HTERT RPE-1 (cell line): ENCODE results near the gene ELP2.
"Not testable (repeated sequence)": the region's sequence is repeated elsewhere in the genome, so short reads cannot be mapped to it uniquely, and the experiment has no call there.

ENCODE experiments used
- in situ Hi-C: fragments of 300-500 bp; cut with MboI; formaldehyde crosslinking; loops from 4 replicates; pipeline ENCODE4 v1.14.3; 2020; ENCODE audit warnings: low sequenced_read_pairs

Gene ELP2

DNA sequence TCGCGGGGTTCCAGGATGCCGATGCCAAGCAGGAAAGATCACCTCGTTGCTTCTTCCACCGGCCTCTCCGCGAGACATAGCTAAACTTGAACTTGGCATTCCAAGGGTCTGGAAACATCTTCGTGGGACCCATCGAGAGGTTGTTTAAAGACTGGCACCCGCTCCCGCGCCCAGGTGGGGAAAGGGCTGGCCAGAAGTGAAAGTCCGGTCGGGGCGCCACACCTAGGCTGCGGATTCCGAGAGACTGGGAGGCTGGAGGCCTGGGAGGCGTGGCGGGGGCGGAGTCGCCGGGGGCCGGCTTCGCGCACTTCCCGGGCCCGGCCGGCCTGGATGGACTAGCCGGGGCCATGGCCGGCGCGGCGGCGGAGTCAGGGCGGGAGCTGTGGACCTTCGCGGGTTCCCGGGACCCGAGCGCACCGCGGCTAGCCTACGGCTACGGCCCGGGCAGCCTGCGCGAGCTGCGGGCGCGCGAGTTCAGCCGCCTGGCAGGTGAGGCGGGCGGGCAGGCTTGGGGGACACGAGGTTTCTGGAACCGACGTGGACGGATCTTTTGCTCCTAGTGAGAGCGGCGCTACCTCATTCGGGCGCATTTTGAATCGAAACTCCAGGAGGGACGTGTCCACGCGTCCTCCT, 57.6 kb downstream of the ELP2 start, which contains the start of gene MOCOS:
TSS of gene MOCOS (plus strand) at position 305 of the 633 bp plus-strand sequence. CDS start at position 348, 43 bp downstream.
- in situ Hi-C loops = no loop called here

DNA sequence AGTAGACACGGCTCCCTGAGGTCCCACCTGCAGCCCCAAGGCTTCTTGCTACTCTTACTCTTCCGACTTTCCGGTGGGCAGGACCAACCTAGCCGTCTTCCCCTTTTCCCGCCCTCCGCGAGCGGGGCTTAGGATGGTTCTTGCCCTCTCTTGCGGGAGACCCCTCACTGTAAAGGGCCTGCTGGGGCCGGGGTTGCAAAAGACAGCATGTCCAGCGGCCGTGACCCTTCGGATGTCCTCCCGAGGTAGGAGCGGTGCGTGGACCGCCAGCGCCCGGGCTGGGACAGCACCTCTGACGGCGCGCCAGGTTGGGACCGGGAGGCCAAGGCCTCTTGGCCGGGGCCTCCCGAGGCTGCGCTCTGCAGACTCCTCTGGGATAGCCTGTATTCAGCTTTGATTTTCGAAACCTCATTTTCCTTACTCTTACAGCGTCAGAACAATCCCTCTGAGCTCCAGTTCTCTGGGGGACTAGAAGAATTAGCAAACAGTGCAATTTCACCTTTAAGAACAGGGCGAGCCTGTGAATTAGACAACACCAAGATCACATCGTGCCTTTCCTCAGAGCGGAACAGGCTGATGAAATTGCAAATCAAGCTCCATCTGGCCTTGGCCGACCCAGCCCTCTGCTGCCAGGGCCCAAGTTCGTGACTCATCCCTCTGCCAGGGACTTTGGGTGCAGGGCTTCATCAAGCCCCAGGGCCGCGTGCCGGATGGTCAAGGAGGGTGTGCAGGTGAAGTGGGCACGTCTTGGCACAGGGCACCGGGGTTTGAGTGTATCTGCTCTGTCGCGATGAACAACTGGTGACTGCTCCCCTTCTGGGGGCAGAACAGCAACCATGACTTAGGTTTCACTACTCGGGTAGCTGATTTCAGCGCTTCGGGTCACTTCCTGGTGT, 58.4 kb downstream of the ELP2 start:
- in situ Hi-C loops = no loop called here

DNA sequence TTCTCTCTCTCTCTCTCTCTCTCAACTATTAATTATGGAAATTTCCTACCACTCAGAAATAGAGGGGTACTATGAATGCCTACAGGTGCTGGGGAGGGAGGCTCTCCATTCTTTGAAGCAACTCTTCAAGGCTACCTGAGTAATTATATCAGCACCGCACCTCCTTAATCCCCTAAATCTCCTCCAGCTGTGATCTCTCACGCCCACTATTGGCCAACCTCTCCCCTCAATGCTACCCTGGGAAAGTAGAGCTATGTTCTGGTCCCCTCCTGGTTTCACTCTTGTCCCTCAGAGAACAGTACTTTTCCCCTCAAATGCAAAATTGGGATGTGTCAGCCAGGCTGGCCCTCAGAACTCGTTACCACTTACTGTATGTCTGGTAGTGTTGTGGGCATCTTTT, 59.2 kb downstream of the ELP2 start:
- in situ Hi-C loops = no loop called here

DNA sequence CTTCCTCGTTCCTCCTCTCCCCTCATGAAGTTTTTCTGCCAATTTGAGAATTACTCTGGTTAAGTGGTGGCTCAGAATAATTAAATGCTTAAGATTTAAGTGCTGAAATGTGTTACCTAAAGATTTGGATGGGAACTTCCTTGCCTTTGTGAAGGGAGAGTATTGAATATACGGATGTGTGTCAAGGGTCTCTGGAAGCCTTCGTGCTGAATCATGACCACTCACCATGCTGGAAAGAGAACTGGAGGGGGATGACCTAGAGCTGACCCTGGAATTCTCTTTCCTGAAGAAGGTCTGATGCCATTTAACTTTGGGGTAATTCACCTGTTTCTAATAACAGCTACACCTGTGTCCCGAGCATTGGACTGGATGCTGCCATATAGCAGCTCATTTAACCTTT, 59.8 kb downstream of the ELP2 start:
- in situ Hi-C loops = no loop called here

DNA sequence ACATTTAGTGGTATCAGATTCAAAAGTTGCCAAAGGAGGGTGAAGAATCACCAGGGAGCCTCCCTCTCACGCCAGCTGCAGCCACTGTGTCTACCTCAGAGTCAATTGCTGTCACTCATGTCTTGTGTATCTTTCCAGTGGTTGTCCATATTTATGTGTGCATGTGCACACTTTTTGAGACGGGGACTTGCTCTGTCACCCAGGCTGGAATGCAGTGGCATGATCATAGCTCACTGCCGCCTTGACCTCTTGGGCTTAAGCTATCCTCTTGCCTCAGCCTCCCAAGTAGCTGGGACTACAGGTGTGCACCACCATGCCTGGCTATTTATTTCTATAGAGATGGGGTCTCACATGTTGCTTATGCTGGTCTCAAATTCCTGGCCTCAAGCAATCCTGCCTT, 61.6 kb downstream of the ELP2 start:
- in situ Hi-C loops = no loop called here

DNA sequence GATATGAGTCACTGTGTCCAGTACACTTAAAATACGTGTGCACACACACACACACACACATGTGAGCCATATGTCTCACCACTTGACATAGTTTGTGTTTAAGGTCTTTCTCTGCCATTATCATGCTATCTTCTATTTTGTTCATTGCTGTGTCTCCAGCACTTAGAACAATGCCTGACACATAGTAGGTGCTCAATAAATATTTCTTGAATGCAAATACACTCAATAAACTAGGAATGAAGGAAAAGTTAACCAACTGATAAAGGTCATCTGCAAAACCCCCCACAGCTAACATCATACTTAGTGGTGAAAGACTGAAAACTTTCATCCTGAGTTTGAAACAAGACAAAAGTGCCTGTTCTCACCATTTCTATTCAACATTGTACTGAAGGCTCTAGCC, 62.0 kb downstream of the ELP2 start:
- in situ Hi-C loops = no loop called here

DNA sequence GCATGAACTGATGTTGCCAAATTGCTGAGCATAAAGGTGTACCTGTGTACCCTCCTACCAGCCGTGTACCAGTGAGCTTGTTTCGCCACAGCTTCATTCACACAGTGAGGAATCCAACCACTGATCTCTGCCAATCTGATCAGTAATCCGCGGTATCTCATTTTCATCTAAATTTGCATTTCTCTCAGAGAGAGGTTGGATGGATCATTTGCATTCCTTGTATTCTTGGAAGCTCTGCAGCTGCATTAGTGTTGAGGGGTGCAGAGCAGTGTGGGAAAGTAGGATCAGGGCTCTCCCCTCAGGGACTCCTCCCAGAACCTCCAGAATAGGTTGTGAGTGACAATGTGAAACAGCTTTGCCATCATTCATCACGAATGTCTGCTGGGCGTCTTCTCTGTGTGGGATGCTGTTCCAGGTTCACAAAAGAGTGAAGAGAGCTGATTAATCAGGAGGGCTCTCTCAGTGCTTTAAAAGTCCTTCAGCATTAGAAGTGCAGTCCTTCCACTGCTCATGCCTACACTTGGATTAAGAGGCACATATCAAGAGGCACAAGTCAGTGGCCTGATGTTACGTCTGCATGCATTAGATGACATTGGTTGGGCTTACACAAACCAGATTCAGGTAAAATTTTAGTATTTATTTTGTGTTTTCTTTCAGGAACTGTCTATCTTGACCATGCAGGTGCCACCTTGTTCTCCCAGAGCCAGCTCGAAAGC, 65.1 kb downstream of the ELP2 start:
- in situ Hi-C loops = no loop called here

DNA sequence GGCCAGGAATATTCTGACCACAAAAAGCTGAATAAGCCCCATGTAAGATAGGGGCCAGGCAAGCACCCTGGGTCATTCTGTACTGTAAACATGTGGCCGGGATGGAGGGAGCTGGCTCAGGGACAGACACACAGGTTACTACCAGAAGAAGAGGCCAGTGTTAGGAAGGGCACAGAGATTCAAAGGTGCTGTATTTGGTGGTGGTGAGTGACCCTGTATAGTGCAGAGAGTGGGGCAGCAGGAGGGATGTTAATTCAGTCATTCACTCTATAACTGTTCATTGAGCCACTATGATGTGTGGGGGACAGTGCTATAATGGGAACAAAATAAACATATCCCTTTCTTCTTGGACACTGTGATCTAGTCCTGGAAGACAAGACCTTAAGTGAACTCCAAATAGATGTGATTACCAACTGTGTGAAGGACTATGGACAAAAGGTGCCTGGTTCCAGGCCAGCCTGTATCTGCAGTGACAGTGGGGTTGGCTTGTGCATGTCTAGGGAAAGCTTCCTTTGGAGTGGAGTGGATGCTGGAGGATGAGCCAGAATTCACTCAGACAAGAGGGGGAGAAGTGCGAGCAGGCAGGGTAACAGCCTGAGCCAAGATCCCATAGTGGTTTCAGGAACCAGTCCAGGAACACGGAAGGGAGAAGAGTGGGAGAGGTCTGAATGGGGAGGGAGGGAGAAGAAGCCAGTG, 65.9 kb downstream of the ELP2 start:
- in situ Hi-C loops = no loop called here

DNA sequence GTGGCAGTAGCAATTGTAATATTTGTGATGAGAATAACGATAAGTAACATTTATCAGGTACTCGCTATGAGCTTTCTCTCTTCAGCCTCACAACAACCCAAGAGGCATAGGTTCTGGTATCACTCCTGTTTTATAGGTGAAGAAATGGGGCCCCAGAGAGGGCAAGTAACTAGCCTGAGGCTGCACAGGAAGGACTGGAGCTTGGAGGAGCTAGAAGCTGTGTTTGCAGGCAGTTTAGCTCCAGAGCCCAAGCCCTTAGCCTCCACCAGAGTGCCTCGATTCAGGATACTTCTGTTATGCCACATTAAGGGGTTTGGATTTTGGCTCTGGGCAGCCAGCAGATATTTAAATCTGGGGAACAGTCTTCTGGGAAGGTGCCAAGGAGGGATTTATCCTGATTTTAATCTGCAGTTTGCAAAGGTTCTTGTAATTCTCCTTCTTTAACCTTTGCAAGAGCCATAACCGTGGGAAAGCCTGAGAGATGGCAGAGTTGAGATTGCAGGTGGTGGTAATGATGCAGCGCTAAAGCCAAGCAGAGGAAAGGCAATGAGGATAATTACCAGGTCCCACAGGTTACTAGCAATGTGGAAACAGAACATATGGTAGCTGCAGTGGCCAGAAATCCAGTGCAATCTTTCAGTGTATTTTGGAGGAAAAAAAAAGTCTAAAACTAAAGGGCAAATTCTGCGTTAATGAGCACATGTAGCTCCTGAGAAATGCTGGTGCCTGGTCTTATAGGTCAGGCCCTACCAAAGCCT, 66.7 kb downstream of the ELP2 start:
- in situ Hi-C loops = no loop called here

DNA sequence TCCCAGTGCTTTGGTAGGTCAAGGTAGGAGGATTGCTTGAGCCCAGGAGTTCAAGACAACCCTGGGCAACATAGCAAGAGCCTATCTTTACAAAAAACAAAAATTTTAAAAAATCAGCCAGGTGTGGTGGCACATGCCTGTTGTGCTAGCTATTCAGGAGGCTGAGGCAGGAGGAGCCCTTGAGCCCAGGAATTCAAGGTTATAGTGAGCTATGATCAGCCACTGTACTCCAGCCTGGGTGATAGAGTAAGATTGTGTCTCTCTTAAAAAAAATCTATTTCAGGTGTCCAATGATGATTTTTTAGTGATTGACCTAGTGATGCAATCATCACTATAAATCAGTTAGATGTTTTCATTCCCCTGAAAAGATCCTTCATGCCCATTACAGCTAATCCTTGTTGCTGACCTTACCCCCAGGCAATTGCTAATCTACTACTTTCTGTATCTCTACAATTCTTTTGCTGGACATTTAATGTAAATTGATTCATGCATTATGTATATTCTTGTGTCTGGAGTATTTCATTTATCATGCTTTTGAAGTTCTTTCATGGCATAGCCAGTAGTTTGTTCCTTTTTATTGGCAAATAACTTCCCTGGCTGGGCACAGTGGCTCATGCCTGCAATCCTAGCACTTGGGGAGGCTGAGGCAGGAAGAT, 67.9 kb downstream of the ELP2 start:
- in situ Hi-C loops = no loop called here

DNA sequence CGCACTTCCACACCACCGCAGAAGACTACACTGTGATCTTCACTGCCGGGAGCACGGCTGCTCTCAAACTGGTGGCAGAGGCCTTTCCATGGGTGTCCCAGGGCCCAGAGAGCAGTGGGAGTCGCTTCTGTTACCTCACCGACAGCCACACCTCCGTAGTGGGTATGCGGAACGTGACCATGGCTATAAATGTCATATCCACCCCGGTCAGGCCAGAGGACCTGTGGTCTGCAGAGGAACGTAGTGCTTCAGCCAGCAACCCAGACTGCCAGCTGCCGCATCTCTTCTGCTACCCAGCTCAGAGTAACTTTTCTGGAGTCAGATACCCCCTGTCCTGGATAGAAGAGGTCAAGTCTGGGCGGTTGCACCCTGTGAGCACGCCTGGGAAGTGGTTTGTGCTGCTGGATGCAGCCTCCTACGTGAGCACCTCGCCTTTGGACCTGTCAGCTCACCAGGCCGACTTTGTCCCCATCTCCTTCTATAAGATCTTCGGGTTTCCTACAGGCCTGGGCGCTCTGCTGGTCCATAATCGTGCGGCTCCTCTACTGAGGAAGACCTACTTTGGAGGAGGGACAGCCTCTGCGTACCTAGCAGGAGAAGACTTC, 70.1 kb downstream of the ELP2 start:
- in situ Hi-C loops = no loop called here

DNA sequence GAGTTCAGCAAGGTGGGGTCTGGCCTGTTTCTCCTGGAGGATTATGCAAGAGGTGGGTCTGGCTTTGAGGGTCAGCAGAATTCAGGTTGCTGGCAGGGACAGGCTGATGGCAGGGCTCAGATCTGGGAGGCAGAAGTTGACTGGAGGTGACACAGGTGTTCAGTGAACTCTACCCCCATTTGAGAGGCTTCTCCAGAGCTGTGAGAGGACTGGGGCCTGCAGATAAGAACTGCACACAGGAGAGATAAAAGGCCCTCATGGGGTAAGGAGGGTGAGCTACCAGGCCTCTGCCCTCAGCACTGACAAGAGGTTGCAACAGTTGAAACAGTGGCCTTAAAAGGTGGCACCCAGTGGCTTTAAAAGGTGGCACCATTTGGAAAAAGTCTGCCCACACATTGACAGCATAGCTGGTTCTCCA, 70.7 kb downstream of the ELP2 start:
- in situ Hi-C loops = no loop called here

DNA sequence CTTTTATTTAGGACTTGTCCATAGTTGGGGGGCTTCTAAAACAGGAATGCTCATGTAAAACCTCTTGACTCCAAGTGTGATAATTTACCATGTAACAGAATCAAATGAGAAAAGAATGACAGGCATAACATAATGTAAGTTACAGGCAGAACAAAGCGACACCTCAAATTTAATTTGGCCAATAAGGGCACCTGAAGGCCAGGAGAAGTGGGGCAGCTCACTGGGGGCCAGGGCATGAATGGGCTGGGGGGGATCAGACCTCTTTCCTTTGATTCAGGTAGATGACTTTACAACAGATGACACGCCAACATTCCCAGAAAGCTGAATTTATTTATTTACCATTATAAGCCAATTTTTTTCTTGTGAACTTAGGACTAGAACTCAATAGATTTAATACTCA, 72.1 kb downstream of the ELP2 start:
- in situ Hi-C loops = no loop called here

DNA sequence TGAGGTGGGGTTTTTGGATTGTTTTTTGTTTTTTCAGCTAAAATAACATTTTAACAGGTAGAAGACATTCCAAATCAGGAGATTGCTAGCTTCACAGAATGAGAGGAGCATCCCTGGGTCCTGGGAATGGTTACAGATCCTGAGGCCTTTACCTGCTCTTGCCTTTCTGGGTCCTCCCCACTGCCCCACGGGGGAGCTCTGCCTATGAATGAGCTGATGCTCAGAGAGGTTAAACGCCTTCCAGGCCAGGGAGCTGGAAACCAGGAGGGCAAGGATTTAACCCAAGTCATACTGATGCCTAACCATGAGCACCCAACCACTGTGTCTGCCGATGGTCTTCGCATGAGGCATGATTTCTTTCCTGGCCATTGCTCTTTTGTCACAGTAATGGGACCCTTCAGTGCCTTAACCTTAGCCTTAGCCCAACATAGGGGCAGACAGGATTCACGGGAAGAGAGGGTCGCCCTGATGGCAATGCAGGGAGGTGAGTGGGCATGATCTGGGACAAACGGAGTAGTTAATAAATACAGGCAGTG, 73.7 kb downstream of the ELP2 start:
- in situ Hi-C loops = no loop called here

DNA sequence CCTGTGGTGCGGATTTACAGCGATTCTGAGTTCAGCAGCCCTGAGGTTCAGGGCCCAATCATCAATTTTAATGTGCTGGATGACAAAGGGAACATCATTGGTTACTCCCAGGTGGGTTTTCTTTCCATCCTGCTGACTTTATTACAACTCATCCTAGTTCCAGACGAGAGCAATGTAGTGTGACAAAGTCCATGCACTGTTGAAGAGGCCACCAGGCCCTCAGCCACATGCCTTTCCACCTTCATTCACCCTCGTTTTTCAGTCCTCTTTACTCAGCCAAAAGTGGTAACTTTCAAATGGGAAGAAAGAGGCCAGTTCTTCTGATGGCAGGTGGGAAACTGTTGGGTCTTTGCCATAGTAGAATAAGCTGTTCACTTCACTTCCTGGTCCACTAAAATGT, 75.5 kb downstream of the ELP2 start:
- in situ Hi-C loops = no loop called here

DNA sequence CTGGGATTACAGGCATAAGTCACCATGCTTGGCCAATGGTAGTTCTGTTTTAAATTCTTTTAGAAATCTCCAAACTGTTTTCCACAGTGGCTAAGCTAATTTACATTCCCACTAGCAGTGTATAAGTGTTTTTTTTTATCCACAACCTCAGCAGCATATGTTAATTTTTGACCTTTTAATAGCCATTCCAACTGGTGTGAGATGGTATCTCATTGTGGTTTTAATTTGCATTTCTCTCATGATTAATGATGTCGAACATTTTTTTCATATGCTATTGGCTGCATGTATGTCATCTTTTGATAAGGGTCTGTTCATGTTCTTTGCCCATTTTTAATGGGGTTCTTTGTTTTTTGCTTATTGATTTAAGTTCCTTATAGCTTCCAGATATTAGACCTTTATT, 77.6 kb downstream of the ELP2 start:
- in situ Hi-C loops = no loop called here

DNA sequence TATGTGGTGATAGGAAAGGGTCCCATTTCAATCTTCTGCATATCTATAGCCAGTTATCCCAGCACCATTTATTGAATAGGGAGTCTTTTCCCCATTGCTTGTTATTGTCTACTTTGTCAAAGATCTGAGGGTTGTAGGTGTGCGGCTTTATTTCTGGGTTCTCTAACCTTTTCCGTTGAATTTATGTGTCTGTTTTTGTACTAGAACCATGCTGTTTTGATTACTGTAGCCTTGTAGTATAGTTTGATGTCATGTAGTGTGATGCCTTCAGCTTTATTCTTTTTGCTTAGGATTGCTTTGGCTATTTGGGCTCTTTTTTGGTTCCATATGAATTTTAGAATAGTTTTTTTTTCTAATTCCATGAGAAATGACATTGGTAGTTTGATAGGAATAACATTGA, 78.3 kb downstream of the ELP2 start:
- in situ Hi-C loops = not testable (repeated sequence)

DNA sequence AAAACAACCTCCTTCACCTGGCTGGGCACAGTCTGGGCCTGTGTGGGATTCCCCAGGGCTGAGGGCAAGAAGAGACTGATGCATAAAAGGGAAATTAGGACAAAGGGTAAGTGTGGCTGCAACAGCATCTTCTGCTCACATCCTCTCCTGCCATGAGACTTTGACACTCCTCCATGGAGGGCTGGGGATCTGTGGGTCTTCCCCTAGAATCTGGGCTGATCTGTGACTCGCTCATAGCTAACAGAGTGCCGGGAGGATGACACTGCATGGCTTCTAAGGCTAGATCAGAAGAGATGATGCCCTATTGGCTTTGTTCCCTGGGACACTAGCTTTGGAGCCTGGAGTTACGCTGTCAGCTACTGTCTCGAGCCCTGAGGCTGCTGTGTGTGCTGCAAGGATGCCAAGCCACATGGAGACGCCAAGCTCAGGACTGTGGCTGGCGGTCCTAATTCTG, 81.9 kb downstream of the ELP2 start:
- in situ Hi-C loops = no loop called here
